Memory B cell (primary cell): Measurements from ENCODE around the gene SGK1.

Experiments used
- ATAC-seq: fragments of 150-1000 bp; cut with Tn5 transposase; 2 replicates; pipeline ENCODE4 v1.10.0; 2021; ENCODE audit warnings: low read depth, mild to moderate bottlenecking, moderate library complexity
- DNase-seq, 2 donors: peaks; one replicate each; pipeline ENCODE4 v3.0.0; 2022; ENCODE audit warnings: low spot score in 2 of 2
- H3K27ac Mint-ChIP-seq: one replicate; pipeline ENCODE4 v1.8.0; 2022; ENCODE audit warnings: mild to moderate bottlenecking, moderate library complexity, mixed read lengths
- H3K27me3 Mint-ChIP-seq: one replicate; pipeline ENCODE4 v1.8.0; 2022; ENCODE audit warnings: mixed read lengths
- H3K36me3 Mint-ChIP-seq: one replicate; pipeline ENCODE4 v1.8.0; 2022; ENCODE audit warnings: mild to moderate bottlenecking, mixed read lengths
- H3K4me1 Mint-ChIP-seq: one replicate; pipeline ENCODE4 v1.8.0; 2022; ENCODE audit warnings: mixed read lengths
- H3K4me3 Mint-ChIP-seq: one replicate; pipeline ENCODE4 v1.8.0; 2022; ENCODE audit warnings: mild to moderate bottlenecking, moderate library complexity, mixed read lengths
- H3K9me3 Mint-ChIP-seq: one replicate; pipeline ENCODE4 v1.8.0; 2022; ENCODE audit warnings: mixed read lengths

The SGK1 gene

GRCh38 chr6:134317471-134318131, at the start of gene SGK1:
Gene SGK1, minus strand, starts transcription at chr6:134318112. Its CDS starts 652 bp downstream, at chr6:134317460.
- Mint-ChIP-seq H3K27ac (no peak within 1 kb of the TSS), H3K36me3 (peaks cover 4% of the 10 kb centered on the region), H3K4me1 (peaks cover 13% of the 10 kb centered on the region), H3K4me3 (peak within 1 kb of the TSS; percentile 90), H3K9me3 (peaks cover 7% of the 10 kb centered on the region), H3K27me3 (peaks cover 8% of the 10 kb centered on the region)
- DNase-seq (peak; percentile 8 to 18), ATAC-seq (peak; percentile 67)

- Mint-ChIP-seq H3K27me3 (no peaks in the 10 kb centered on the region), H3K27ac (no peak overlapping the region), H3K9me3 (no peaks in the 10 kb centered on the region), H3K36me3 (no peaks in the 10 kb centered on the region), H3K4me3 (no peak overlapping the region), H3K4me1 (no peaks in the 10 kb centered on the region)
- DNase-seq (no peak), ATAC-seq (no peak)
Measured at GRCh38 chr6:134363323-134364039, 45.6 kb upstream of the SGK1 start.

DNA sequence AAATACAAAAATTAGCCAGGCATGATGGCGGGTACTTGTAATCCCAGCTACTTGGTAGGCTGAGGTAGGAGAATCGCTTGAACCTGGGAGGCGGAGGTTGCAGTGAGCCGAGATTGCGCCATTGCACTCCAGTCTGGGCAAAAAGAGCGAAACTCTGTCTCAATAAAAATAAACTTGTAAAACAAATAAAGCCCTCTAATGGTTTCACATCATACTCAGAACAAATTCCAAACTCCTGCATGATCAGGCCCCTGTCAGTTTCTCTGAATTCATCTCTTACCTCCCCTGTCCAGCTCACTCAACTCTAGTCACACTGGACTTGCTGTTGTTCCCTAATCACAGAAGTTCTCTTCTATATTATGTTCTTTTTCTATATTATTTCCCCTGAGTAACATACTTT, 43.1 kb upstream of the SGK1 start:
- Mint-ChIP-seq H3K27me3 (no peaks in the 10 kb centered on the region), H3K36me3 (peaks cover 2% of the 10 kb centered on the region), H3K4me3 (no peak overlapping the region), H3K27ac (no peak overlapping the region), H3K4me1 (no peaks in the 10 kb centered on the region), H3K9me3 (peaks cover 6% of the 10 kb centered on the region)
- ATAC-seq (no peak), DNase-seq (no peak)

DNA sequence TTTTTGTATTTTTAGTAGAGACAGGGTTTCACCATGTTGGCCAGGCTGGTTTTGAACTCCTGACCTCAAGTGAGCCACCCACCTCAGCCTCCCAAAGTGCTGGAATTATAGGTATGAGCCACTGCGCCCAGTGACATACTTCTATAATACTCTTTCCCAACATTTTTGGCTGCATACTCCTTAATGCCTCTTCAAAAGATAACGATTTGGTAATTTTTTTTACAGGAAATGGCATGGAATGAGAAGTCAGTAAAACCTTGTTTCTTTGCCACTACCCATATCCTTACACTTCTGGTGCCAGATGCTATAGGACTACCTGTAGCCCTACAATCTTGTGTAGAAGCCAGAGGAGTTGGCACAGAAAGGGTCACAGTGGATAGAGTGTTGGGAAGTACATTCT, 41.4 kb upstream of the SGK1 start:
- Mint-ChIP-seq H3K9me3 (peaks cover 6% of the 10 kb centered on the region), H3K36me3 (peaks cover 5% of the 10 kb centered on the region), H3K4me1 (no peaks in the 10 kb centered on the region), H3K27ac (no peak overlapping the region), H3K4me3 (no peak overlapping the region), H3K27me3 (no peaks in the 10 kb centered on the region)
- DNase-seq, result no peak
- ATAC-seq, result no peak

- H3K4me1 Mint-ChIP-seq, result no peaks in the 10 kb centered on the region
- peaks cover 5% of the 10 kb centered on the region for H3K36me3 Mint-ChIP-seq
- DNase-seq (no peak), ATAC-seq (no peak)
- no peak overlapping the region for H3K4me3 Mint-ChIP-seq
- H3K27ac Mint-ChIP-seq, result no peak overlapping the region
- H3K27me3 Mint-ChIP-seq, result no peaks in the 10 kb centered on the region
- peaks cover 6% of the 10 kb centered on the region for H3K9me3 Mint-ChIP-seq
Measured at GRCh38 chr6:134358320-134358719, 40.4 kb upstream of the SGK1 start.

DNA sequence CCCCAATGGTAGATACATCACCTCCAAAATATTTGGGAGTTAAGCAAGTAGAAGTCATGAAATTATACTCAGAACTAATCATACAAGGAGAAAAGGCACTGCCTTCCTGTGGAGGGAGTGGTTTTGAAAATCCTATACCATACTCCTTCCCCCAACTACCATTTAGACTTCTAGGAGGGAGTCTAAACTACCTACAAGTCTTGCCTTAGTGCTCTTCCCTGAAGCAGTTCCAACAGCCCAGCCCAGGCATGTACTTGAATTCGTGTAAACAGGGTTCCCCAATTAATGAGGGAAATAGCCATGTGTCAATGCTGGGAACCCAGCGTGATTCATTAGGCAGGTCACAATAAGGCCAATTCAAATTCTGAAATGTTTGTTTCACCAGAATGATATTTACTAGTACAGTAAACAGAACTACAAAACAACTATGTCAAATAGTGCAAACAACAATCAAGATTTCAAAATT, 39.1 kb upstream of the SGK1 start:
- H3K9me3 Mint-ChIP-seq, result peaks cover 6% of the 10 kb centered on the region
- H3K27ac Mint-ChIP-seq, result no peak overlapping the region
- ATAC-seq (no peak), DNase-seq (no peak)
- no peak overlapping the region for H3K4me3 Mint-ChIP-seq
- H3K27me3 Mint-ChIP-seq, result no peaks in the 10 kb centered on the region
- H3K36me3 Mint-ChIP-seq, result peaks cover 5% of the 10 kb centered on the region
- H3K4me1 Mint-ChIP-seq, result no peaks in the 10 kb centered on the region

GRCh38 chr6:134356405-134356804, 38.5 kb upstream of the SGK1 start:
- Mint-ChIP-seq H3K9me3 (peaks cover 6% of the 10 kb centered on the region), H3K4me3 (no peak overlapping the region), H3K27me3 (no peaks in the 10 kb centered on the region), H3K27ac (no peak overlapping the region), H3K4me1 (no peaks in the 10 kb centered on the region), H3K36me3 (peaks cover 5% of the 10 kb centered on the region)
- ATAC-seq, result no peak
- no peak for DNase-seq

DNA sequence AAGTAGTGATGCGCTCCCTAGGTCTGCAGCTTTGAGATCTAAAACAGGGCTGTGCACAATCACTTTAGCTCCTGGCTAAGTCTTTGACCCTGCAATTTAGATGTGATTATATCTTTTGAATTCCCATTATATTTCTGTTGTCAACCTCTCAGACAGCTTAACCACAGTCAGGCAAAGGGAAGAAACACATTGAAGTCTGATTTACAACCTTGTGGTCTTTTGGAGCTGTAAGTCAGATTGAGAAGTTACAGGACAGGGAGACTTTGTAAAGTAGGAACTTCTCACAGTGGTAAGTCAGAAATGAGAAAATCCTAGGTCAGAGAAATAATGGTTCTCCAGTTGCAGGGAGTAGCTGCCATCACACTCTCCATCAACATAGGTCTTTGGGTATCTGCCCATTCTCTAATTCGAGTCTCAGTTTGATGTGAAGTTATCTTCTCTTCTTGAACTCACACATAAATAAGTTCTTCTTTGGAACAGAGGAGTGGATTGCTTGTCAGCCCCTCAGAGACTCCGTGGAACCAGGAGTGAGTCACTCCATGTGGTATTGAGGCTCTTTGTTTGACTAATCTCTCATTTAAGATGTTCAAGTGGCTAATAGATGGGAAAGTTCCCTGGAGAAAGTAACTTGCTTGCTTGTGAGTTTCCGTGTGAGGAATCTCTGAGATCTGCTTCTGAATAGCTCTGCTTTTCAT, 35.0 kb upstream of the SGK1 start:
- no peaks in the 10 kb centered on the region for H3K27me3 Mint-ChIP-seq
- H3K4me1 Mint-ChIP-seq, result no peaks in the 10 kb centered on the region
- H3K9me3 Mint-ChIP-seq, result peaks cover 6% of the 10 kb centered on the region
- H3K36me3 Mint-ChIP-seq, result peaks cover 5% of the 10 kb centered on the region
- no peak for DNase-seq
- no peak overlapping the region for H3K4me3 Mint-ChIP-seq
- ATAC-seq, result no peak
- no peak overlapping the region for H3K27ac Mint-ChIP-seq

DNA sequence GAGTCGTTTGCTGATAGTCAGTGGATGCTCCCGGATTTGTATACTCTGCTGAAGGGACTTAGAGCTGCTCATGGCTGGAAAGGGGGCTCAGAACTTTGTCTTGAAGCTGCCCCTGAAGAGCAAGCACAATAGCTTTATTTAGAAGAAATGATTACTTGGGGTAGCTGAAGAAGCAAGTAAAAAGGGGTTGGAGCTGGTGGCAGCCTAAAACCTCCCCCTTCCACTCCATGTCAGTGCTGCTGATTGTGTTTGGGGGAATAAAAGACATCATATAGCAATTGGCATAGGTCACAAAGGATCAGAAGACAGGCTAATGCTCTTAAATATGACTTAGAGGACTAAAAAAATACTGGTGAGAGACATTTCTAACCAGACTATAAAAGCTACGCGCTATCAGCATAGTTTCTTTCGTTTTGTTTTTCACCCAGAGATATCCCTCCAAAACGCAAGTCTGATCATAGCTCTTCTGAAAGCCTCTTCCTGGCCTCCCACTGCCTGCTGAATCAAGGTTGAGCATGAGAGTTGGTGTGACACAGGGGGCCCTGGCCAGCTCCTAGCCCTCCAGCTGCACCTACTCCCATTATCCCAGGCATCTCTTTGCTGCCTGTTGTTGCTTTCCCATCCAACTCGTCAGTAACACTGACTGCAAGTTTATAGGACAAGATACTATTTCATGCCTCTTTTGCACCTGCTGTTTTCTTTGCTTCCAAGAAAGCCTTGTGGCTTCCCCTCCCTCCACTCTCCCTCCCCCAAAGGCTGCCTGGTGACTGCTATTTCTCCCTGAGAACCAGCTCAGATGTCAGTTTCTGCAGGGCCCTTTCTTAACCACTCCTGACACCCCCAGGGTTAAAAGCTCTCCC, 33.9 kb upstream of the SGK1 start:
- DNase-seq (no peak), ATAC-seq (no peak)
- H3K36me3 Mint-ChIP-seq, result peaks cover 5% of the 10 kb centered on the region
- peak overlapping the region; percentile 1 for H3K4me3 Mint-ChIP-seq
- no peaks in the 10 kb centered on the region for H3K4me1 Mint-ChIP-seq
- peaks cover 6% of the 10 kb centered on the region for H3K9me3 Mint-ChIP-seq
- H3K27me3 Mint-ChIP-seq, result no peaks in the 10 kb centered on the region
- peak overlapping the region; percentile 4 for H3K27ac Mint-ChIP-seq

- Mint-ChIP-seq H3K9me3 (no peaks in the 10 kb centered on the region), H3K27ac (no peak overlapping the region), H3K4me3 (no peak overlapping the region), H3K36me3 (peaks cover under 1% of the 10 kb centered on the region), H3K27me3 (no peaks in the 10 kb centered on the region), H3K4me1 (no peaks in the 10 kb centered on the region)
- ATAC-seq, result no peak
- DNase-seq, result no peak
Measured at GRCh38 chr6:134347885-134348805, 30.2 kb upstream of the SGK1 start.

DNA sequence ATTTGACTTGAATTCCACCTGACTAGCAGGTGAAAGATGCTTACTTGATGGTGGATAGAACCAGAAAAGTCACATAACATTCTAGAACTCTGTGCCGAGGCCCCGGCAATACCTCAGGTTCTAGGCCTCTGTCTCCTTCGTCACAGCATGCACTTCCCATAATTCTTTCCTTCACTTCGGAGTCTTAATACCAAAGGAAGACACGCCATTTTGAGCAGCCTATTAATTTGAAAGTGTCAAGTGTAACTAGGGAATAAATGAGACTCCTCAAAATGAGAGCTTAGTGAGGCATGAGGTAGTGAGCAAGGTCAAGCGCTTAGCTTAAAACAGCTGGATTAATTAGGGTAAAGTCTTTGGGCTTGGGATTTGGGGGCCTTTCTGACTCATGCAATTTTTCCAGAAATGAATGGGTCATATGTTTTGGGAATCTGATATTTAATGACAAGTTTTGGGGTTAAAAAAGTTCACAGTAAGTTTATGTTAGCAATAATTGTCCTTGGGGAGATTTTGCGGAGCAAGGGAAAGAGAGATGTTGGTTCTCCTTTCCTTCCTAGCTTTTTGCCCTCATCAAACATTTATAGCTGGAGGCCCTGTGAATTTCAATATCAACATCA, 29.1 kb upstream of the SGK1 start:
- H3K36me3 Mint-ChIP-seq, result peaks cover 2% of the 10 kb centered on the region
- H3K4me3 Mint-ChIP-seq, result no peak overlapping the region
- ATAC-seq, result no peak
- no peaks in the 10 kb centered on the region for H3K27me3 Mint-ChIP-seq
- H3K4me1 Mint-ChIP-seq, result no peaks in the 10 kb centered on the region
- H3K27ac Mint-ChIP-seq, result no peak overlapping the region
- DNase-seq, result no peak
- H3K9me3 Mint-ChIP-seq, result no peaks in the 10 kb centered on the region

GRCh38 chr6:134345789-134346188, 27.9 kb upstream of the SGK1 start:
- DNase-seq, result no peak
- Mint-ChIP-seq H3K4me1 (peaks cover 2% of the 10 kb centered on the region), H3K36me3 (peaks cover 2% of the 10 kb centered on the region), H3K27ac (no peak overlapping the region), H3K4me3 (no peak overlapping the region), H3K9me3 (no peaks in the 10 kb centered on the region), H3K27me3 (no peaks in the 10 kb centered on the region)
- ATAC-seq, result no peak
